Smooth muscle cell (in vitro differentiated cells): ENCODE data around the gene TCEA3. TPM values are rescaled to one million over a fixed set of nuclear protein-coding genes. Genes with fewer than 3 reads are reported as not detected.

Experiments
- DNase-seq: peaks from one replicate; lab custom pipeline; 2025; ENCODE audit not compliant: unreplicated experiment; lab: John Stamatoyannopoulos, UW
- H2AFZ ChIP-seq: fragments of 200-600 bp; sonication (generic); 2 replicates; pipeline ENCODE4 v1.6.0; 2016; ENCODE audit warnings: antibody characterized with exemption, low read depth, mild to moderate bottlenecking
- H3F3A ChIP-seq: fragments of 200-600 bp; sonication (generic); 2 replicates; pipeline ENCODE4 v1.6.0; 2017; ENCODE audit warnings: antibody characterized with exemption, low read depth
- H3K27ac ChIP-seq: fragments of 200-600 bp; sonication (generic); 2 replicates; pipeline ENCODE4 v1.5.1; 2016; ENCODE audit warnings: low read depth, mild to moderate bottlenecking
- H3K27me3 ChIP-seq: fragments of 200-600 bp; sonication (generic); 2 replicates; pipeline ENCODE4 v1.6.1; 2016; ENCODE audit warnings: low read depth, mild to moderate bottlenecking
- H3K36me3 ChIP-seq: fragments of 200-600 bp; sonication (generic); 2 replicates; pipeline ENCODE4 v1.5.1; 2016; ENCODE audit warnings: low read depth
- H3K4me1 ChIP-seq: fragments of 200-600 bp; sonication (generic); 2 replicates; pipeline ENCODE4 v1.5.1; 2016; ENCODE audit warnings: low read depth
- H3K4me2 ChIP-seq: fragments of 200-600 bp; sonication (generic); 2 replicates; pipeline ENCODE4 v1.6.0; 2016; ENCODE audit warnings: mild to moderate bottlenecking
- H3K4me3 ChIP-seq: fragments of 200-600 bp; sonication (generic); 2 replicates; pipeline ENCODE4 v1.5.1; 2016; ENCODE audit warnings: mild to moderate bottlenecking
- H3K79me2 ChIP-seq: fragments of 200-600 bp; sonication (generic); 2 replicates; pipeline ENCODE4 v1.6.0; 2016; ENCODE audit warnings: low read depth, mild to moderate bottlenecking
- H3K9ac ChIP-seq: fragments of 200-600 bp; sonication (generic); 2 replicates; pipeline ENCODE4 v1.6.0; 2016; ENCODE audit warnings: low read depth
- H3K9me3 ChIP-seq: fragments of 200-600 bp; sonication (generic); replicated peaks from 2 replicates; pipeline ENCODE4 v1.5.1; 2016; ENCODE audit warnings: low read depth
- H4K20me1 ChIP-seq: fragments of 200-600 bp; sonication (generic); 2 replicates; pipeline ENCODE4 v1.6.0; 2016; ENCODE audit warnings: low read depth
- CTCF ChIP-seq: fragments of 200-600 bp; sonication (generic); IDR thresholded peaks from 2 replicates; pipeline ENCODE4 v1.5.1; 2017; ENCODE audit warnings: borderline replicate concordance, mild to moderate bottlenecking, antibody characterized with exemption; ENCODE audit not compliant: insufficient read depth, poor library complexity, severe bottlenecking
- WGBS: methylation state at CpG from one replicate; pipeline ENCODE4 v1.1.7; 2016; ENCODE audit warnings: low lambda C conversion rate; 5-methylcytosine and 5-hydroxymethylcytosine counted together
- polyA plus RNA-seq: library from polyadenylated mRNA; unstranded; fragments of >200 nt; fragmentation: Nextera tagmentation; extraction: Ambion mirVana; gene quantifications from 2 replicates; pipeline ENCODE4 v1.2.1, GENCODE V29; 2016
- total RNA-seq: library from RNA; depleted of rRNA; stranded (reverse); fragments of >200 nt; gene quantifications from 2 replicates; pipeline ENCODE4 v1.2.3, GENCODE V29; 2014

Gene TCEA3
- total and polyA plus RNA-seq, 2 experiments from 2014 or later: 8.2 to 19.2 TPM

GRCh38 chr1:23358310-23358875, 66.2 kb downstream of the TCEA3 start:
- Histone ChIP-seq H3K9ac (no peak overlapping the region), H3K79me2 (peaks cover 13% of the 10 kb centered on the region), H3K4me2 (no peak overlapping the region), H3K36me3 (peaks cover 40% of the 10 kb centered on the region), H2AFZ (no peak overlapping the region), H3K27me3 (no peaks in the 10 kb centered on the region), H3F3A (peaks cover 3% of the 10 kb centered on the region), H3K27ac (no peak overlapping the region), H3K9me3 (peaks cover 40% of the 10 kb centered on the region), H3K4me1 (peaks cover 8% of the 10 kb centered on the region), H4K20me1 (no peaks in the 10 kb centered on the region), H3K4me3 (no peak overlapping the region)
- TF ChIP-seq CTCF: no peak
- DNase-seq: no peak
- WGBS: 73% methylated on average over 3 of the region's 3 CpGs

- Histone ChIP-seq H2AFZ (no peak overlapping the region), H3K27ac (no peak overlapping the region), H3K79me2 (peaks cover 13% of the 10 kb centered on the region), H3K4me2 (no peak overlapping the region), H4K20me1 (no peaks in the 10 kb centered on the region), H3F3A (no peaks in the 10 kb centered on the region), H3K9me3 (peaks cover 29% of the 10 kb centered on the region), H3K36me3 (peaks cover 30% of the 10 kb centered on the region), H3K9ac (no peak overlapping the region), H3K4me1 (peaks cover 8% of the 10 kb centered on the region), H3K4me3 (no peak overlapping the region), H3K27me3 (no peaks in the 10 kb centered on the region)
- DNase-seq: no peak
- 33% methylated on average over 3 of the region's 3 CpGs for WGBS
- no peak for TF ChIP-seq CTCF
Measured at GRCh38 chr1:23357138-23357908, 67.2 kb downstream of the TCEA3 start.

- 92% methylated on average over 8 of the region's 8 CpGs for WGBS
- Histone ChIP-seq H3K9me3 (peaks cover 22% of the 10 kb centered on the region), H3K36me3 (peaks cover 22% of the 10 kb centered on the region), H3K4me2 (no peak overlapping the region), H4K20me1 (no peaks in the 10 kb centered on the region), H3K4me3 (no peak overlapping the region), H3K27me3 (no peaks in the 10 kb centered on the region), H3F3A (no peaks in the 10 kb centered on the region), H3K4me1 (peaks cover 8% of the 10 kb centered on the region), H3K27ac (no peak overlapping the region), H3K79me2 (peaks cover 13% of the 10 kb centered on the region), H2AFZ (no peak overlapping the region), H3K9ac (no peak overlapping the region)
- no peak for DNase-seq
- no peak for TF ChIP-seq CTCF
Measured at GRCh38 chr1:23356471-23357137, 67.9 kb downstream of the TCEA3 start.
